HepG2 (cell line): ENCODE results near the gene PSMA7.
A peak's percentile ranks its signal among the peaks of the same experiment; 100 is the strongest.

ENCODE experiments used
- E2F2 ChIP-seq: sonication (generic); formaldehyde crosslinking; IDR thresholded peaks from 2 replicates; pipeline ENCODE4 v1.4.0; 2020; ENCODE audit warnings: missing genetic modification reagents, borderline replicate concordance
- EZH2 ChIP-seq: conservative IDR thresholded peaks from 2 replicates; pipeline ENCODE4 v1.6.1; 2012; ENCODE audit warnings: mild to moderate bottlenecking, low read depth, low read length, moderate library complexity
- HMG20A ChIP-seq: IDR thresholded peaks from 2 replicates; pipeline ENCODE4 v1.6.1; 2016; ENCODE audit warnings: borderline replicate concordance
- RAD21 ChIP-seq: fragments of 450-650 bp; formaldehyde crosslinking; IDR thresholded peaks from 2 replicates; pipeline ENCODE4 v1.5.0; 2020; ENCODE audit warnings: mild to moderate bottlenecking
- SP1 ChIP-seq, 2 experiments: fragments of 450-650 bp in 1 of 2; sonication (generic) in 1 of 2; formaldehyde crosslinking in 1 of 2; IDR thresholded peaks; 2 replicates each; pipeline versions ENCODE4 v1.4.0 to v1.6.1; 2016 to 2020; ENCODE audit warnings: missing genetic modification reagents in 1 of 2
- SRSF4 ChIP-seq: fragments of 200-400 bp; formaldehyde crosslinking; IDR thresholded peaks from one replicate; pipeline ENCODE4 v1.6.1; 2018; ENCODE audit warnings: mild to moderate bottlenecking, low read depth, low read length, moderate library complexity; ENCODE audit not compliant: poor library complexity, severe bottlenecking
- TCF12 ChIP-seq, 2 experiments: fragments of 450-650 bp in 1 of 2; sonication (generic) in 1 of 2; formaldehyde crosslinking in 1 of 2; IDR thresholded peaks; 2 replicates each; pipeline versions ENCODE4 v1.6.1 to v1.8.0; 2017 to 2022; ENCODE audit warnings: antibody characterized with exemption in 1 of 2, mild to moderate bottlenecking in 1 of 2, missing genetic modification reagents in 1 of 2, moderate library complexity in 1 of 2
- ZBTB34 ChIP-seq: sonication (generic); formaldehyde crosslinking; IDR thresholded peaks from 2 replicates; pipeline ENCODE4 v1.8.0; 2022; ENCODE audit warnings: mild to moderate bottlenecking, missing genetic modification reagents

DNA sequence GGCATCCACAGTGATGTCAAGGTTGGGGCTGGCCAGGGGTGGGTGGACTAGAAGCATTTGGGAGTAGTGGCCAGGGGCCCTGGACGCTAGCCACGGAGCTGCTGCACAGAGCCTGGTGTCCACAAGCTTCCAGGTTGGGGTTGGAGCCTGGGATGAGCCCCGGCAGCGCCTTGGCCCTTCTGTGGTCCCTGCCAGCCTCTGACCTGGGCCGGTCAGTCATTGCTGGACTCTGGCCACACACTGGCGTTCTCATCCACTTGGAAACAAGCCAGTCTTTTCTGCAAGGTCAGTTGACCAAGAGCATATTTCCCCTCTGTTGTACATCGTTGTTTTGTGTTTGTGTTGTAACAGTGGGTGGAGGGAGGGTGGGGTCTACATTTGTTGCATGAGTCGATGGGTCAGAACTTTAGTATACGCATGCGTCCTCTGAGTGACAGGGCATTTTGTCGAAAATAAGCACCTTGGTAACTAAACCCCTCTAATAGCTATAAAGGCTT is 8.4 kb downstream of the PSMA7 start:
- 0 out of 2 replicates have a peak, but pooled peaks have one; percentile 18 for TF ChIP-seq HMG20A (CRISPR knock-in tag)
- no peak for TF ChIP-seq EZH2
- peak; percentile 64 for TF ChIP-seq RAD21 (CRISPR knock-in tag)
- no peak for TF ChIP-seq SRSF4
- no peak for TF ChIP-seq E2F2 (CRISPR knock-in tag)
- TF ChIP-seq SP1 (IDR thresholded peaks at IDR 0.05): no peak
- no peak for TF ChIP-seq SP1 (CRISPR knock-in tag; IDR thresholded peaks at IDR 0.05)
- TF ChIP-seq ZBTB34 (CRISPR knock-in tag): no peak
- no peak for TF ChIP-seq TCF12 (IDR thresholded peaks at IDR 0.05)
- TF ChIP-seq TCF12 (CRISPR knock-in tag; IDR thresholded peaks at IDR 0.05): no peak
